ENCODE measurements around the gene PLEKHF1.

DNA sequence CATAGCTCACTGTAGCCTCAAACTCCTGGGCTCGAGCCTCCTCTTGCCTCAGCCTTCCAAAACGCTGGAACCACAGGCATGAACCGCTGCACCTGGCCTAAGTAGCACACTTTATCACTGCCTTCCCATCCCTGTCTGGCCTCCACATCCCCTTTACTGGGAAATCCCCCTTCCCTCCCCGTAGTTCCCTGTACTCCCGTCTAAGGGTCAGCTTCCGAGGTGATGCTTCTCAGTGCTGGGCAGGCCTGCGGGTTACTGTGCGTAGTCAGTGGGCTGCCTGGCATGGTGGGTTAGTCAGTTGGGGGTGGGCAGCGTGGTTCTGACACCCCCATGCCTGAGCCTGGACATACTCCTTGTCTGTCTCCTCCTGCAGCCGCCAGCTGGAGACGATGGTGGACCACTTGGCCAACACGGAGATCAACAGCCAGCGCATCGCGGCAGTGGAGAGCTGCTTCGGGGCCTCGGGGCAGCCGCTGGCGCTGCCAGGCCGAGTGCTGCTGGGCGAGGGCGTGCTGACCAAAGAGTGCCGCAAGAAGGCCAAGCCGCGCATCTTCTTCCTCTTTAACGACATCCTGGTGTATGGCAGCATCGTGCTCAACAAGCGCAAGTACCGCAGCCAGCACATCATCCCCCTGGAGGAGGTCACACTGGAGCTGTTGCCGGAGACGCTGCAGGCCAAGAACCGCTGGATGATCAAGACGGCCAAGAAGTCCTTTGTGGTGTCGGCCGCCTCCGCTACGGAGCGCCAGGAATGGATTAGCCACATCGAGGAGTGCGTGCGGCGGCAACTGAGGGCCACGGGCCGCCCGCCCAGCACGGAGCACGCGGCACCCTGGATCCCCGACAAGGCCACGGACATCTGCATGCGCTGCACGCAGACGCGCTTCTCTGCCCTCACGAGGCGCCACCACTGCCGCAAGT, 8.4 kb downstream of the PLEKHF1 start:
- no peak for TF ChIP-seq EZH2 (IDR thresholded peaks at IDR 0.05; ENCODE audit: insufficient read depth, poor library complexity, severe bottlenecking)
- TF ChIP-seq EZH2phosphoT487 (IDR thresholded peaks at IDR 0.05; ENCODE audit: insufficient read depth, low read depth) = no peak

Measured in GM23248 (cell line).